Uterus (tissue), 2 donors: ENCODE results near the gene ZDHHC5.

Source experiments
- CTCF ChIP-seq, 4 experiments: fragments of 200-600 bp in 2 of 4; fragments of 450-650 bp in 2 of 4; sonication (generic) in 2 of 4; IDR thresholded peaks; one replicate each; pipeline ENCODE4 v1.5.1; 2016 to 2019; ENCODE audit warnings: antibody characterized with exemption in 4 of 4, mild to moderate bottlenecking in 2 of 4, moderate library complexity in 1 of 4
- POLR2A ChIP-seq, 2 donors: fragments of 450-650 bp; IDR thresholded peaks; one replicate each; pipeline ENCODE4 v1.6.1; 2016; ENCODE audit warnings: antibody characterized with exemption in 2 of 2, mild to moderate bottlenecking in 1 of 2, moderate library complexity in 1 of 2

GRCh38 chr11:57713835-57714234 lies 45.9 kb downstream of the ZDHHC5 start:
- no peak for TF ChIP-seq CTCF (IDR thresholded peaks at IDR 0.05)
- TF ChIP-seq POLR2A (IDR thresholded peaks at IDR 0.05): no peak
